ENCODE results near the gene AGO3.

AGO3 gene

DNA sequence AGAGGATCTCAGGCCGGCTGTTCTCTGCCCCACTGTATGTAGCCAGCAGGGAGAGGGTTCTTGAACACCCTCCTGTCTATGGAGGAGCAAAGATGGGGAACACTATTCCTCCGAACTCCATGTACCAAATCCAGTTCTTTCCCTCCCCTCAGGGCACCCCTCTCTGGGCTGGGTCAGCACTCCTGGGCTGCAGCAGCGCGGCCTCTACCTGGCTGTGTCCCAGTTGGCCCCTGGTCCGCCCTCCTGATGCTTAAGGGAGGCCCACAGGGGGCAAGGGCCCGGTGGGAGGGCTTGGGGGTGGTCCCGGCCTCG, 157.3 kb downstream of the AGO3 start:
- no peak overlapping the region for H3K9ac ChIP-seq (ENCODE audit: low read length)
- H3K27ac ChIP-seq (ENCODE audit: low read depth, low read length) = peak overlapping the region; percentile 85
- H3K4me3 ChIP-seq (ENCODE audit: low read length) = peak overlapping the region; percentile 86
- H3K36me3 ChIP-seq (ENCODE audit: control insufficient read depth, insufficient read depth, low read length) = peaks cover 14% of the 10 kb centered on the region
- no peaks in the 10 kb centered on the region for H3K27me3 ChIP-seq (ENCODE audit: control insufficient read depth, insufficient read depth, low read length)
- no peaks in the 10 kb centered on the region for H3K4me1 ChIP-seq (ENCODE audit: control insufficient read depth, insufficient read depth, low read length)

DNA sequence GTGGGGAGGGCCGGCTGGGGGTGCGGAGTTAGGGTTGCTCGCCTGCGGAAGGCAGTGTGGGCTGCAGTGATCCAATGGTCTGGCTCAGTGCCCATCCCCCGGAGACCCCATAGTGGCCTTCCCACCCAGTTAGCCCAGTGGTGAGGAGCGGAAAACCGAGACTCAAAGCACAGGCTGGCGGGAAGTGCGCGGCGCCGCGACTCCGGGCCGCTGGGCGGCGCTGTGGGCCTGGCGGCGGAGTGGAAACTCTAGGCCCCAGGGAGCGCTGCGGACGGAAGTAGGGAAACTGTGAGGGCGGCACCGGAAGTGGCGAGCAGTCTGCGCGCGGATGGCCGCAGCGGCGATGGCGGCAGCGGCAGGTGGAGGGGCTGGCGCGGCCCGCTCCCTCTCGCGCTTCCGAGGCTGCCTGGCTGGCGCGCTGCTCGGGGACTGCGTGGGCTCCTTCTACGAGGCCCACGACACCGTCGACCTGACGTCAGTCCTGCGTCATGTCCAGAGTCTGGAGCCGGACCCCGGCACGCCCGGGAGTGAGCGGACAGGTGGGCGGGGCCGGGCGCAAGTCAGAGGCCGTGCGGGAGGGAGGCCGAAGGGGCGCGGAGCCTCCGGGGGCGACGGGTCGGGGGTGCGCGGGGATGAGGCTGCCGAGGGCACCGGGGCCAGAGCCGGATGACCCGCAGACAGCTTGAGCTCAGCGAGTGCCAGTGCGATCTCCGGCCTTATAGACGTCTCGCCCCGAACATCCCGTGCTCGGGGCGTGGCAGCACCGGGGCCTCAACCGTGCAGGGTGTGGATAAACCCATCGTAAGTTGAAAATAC, 157.9 kb downstream of the AGO3 start, which contains the start of gene ADPRS:
Gene ADPRS, plus strand, starts transcription at position 316 of the 816 bp plus-strand sequence. Its CDS starts 13 bp downstream, at position 329.
- Histone ChIP-seq H3K4me1 (ENCODE audit: control insufficient read depth, insufficient read depth, low read length) (no peaks in the 10 kb centered on the region), H3K27me3 (ENCODE audit: control insufficient read depth, insufficient read depth, low read length) (no peaks in the 10 kb centered on the region), H3K4me3 (ENCODE audit: low read length) (peak within 1 kb of the TSS; percentile 86), H3K36me3 (ENCODE audit: control insufficient read depth, insufficient read depth, low read length) (peaks cover 18% of the 10 kb centered on the region), H3K9ac (ENCODE audit: low read length) (peak within 1 kb of the TSS; percentile 64), H3K27ac (ENCODE audit: low read depth, low read length) (peak within 1 kb of the TSS; percentile 85)

DNA sequence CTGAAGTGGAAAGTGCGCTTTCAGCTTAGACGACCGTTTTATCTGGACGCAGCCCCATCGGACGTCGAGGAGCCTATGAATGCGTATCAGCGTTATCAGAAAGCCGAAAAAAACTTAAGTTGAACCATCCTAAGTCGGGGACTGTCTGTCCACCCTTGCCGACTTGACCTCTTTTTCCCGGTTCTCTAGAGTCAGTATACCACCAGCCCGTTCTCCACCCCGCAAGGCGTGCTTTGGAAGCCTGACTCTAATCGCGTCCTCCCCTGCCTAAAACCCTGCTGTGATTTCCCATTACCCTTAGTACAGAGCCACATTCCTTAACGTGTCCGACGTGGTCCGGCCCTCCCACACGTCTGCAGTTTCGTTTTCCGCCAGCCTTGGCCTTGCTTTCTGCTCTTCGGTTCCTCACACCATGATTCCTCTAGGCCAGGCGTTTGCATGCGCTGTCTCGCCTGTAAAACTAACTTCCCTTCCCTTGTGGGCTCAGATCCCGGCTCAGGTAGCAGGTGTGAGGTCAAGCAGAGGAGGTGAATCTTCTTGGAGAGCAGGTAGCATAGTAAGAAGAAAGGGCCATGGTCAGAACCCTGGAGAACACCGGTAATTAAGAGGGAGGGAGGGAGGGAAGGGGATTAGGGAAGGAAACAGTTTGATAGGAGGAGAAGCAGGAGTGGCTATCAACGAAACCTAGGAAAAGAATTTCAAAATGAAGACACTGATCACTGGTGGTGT, 158.7 kb downstream of the AGO3 start:
- peak overlapping the region; percentile 64 for H3K9ac ChIP-seq (ENCODE audit: low read length)
- H3K4me3 ChIP-seq (ENCODE audit: low read length) = peak overlapping the region; percentile 86
- no peaks in the 10 kb centered on the region for H3K4me1 ChIP-seq (ENCODE audit: control insufficient read depth, insufficient read depth, low read length)
- peaks cover 21% of the 10 kb centered on the region for H3K36me3 ChIP-seq (ENCODE audit: control insufficient read depth, insufficient read depth, low read length)
- peak overlapping the region; percentile 85 for H3K27ac ChIP-seq (ENCODE audit: low read depth, low read length)
- no peaks in the 10 kb centered on the region for H3K27me3 ChIP-seq (ENCODE audit: control insufficient read depth, insufficient read depth, low read length)

DNA sequence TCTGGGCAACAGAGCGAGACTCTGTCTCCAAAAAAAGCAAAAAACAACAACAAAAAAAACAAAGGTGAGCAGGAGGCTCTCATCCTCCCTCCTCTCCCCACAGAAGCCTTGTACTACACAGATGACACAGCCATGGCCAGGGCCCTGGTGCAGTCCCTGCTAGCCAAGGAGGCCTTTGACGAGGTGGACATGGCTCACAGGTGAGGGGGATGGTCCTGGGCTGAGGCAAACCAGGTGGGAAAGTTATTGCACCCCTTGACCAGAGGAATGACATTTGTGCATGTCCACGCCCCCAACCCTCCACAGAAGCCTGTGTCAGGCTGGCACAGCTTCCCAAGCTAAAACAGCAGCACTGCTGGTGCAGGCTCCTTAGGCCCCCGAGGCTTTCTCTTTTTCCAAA, 160.2 kb downstream of the AGO3 start:
- Histone ChIP-seq H3K9ac (ENCODE audit: low read length) (no peak overlapping the region), H3K36me3 (ENCODE audit: control insufficient read depth, insufficient read depth, low read length) (peaks cover 24% of the 10 kb centered on the region), H3K4me3 (ENCODE audit: low read length) (no peak overlapping the region), H3K27ac (ENCODE audit: low read depth, low read length) (no peak overlapping the region), H3K27me3 (ENCODE audit: control insufficient read depth, insufficient read depth, low read length) (no peaks in the 10 kb centered on the region), H3K4me1 (ENCODE audit: control insufficient read depth, insufficient read depth, low read length) (no peaks in the 10 kb centered on the region)

- H3K27ac ChIP-seq (ENCODE audit: low read depth, low read length) = no peak overlapping the region
- no peak overlapping the region for H3K4me3 ChIP-seq (ENCODE audit: low read length)
- H3K36me3 ChIP-seq (ENCODE audit: control insufficient read depth, insufficient read depth, low read length) = peaks cover 24% of the 10 kb centered on the region
- H3K27me3 ChIP-seq (ENCODE audit: control insufficient read depth, insufficient read depth, low read length) = no peaks in the 10 kb centered on the region
- no peak overlapping the region for H3K9ac ChIP-seq (ENCODE audit: low read length)
- H3K4me1 ChIP-seq (ENCODE audit: control insufficient read depth, insufficient read depth, low read length) = no peaks in the 10 kb centered on the region
Observed at GRCh38 chr1:36091698-36092097, 160.8 kb downstream of the AGO3 start.

GRCh38 chr1:36092166-36092797, 161.4 kb downstream of the AGO3 start:
- Histone ChIP-seq H3K9ac (ENCODE audit: low read length) (no peak overlapping the region), H3K27ac (ENCODE audit: low read depth, low read length) (no peak overlapping the region), H3K4me3 (ENCODE audit: low read length) (no peak overlapping the region), H3K36me3 (ENCODE audit: control insufficient read depth, insufficient read depth, low read length) (peaks cover 24% of the 10 kb centered on the region), H3K4me1 (ENCODE audit: control insufficient read depth, insufficient read depth, low read length) (no peaks in the 10 kb centered on the region), H3K27me3 (ENCODE audit: control insufficient read depth, insufficient read depth, low read length) (no peaks in the 10 kb centered on the region)

DNA sequence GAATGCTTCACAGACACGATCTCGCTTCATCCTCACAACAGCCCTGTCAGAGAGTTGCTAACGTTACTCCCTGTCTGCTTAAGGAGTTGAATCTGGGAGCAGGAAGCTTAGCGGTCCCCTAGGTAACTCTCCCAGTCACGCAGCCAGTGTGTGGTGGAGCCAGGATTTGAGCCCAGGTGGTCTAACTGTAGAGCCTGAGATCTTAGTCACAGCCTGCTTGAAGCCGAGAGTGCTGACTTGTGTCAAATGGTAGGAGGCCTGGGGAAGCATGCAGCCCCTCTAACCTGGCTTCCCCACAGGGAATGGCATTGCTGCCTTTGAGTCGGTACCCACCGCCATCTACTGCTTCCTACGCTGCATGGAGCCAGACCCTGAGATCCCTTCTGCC, 161.9 kb downstream of the AGO3 start:
- Histone ChIP-seq H3K36me3 (ENCODE audit: control insufficient read depth, insufficient read depth, low read length) (peaks cover 24% of the 10 kb centered on the region), H3K4me3 (ENCODE audit: low read length) (no peak overlapping the region), H3K9ac (ENCODE audit: low read length) (no peak overlapping the region), H3K4me1 (ENCODE audit: control insufficient read depth, insufficient read depth, low read length) (no peaks in the 10 kb centered on the region), H3K27ac (ENCODE audit: low read depth, low read length) (no peak overlapping the region), H3K27me3 (ENCODE audit: control insufficient read depth, insufficient read depth, low read length) (no peaks in the 10 kb centered on the region)

- no peaks in the 10 kb centered on the region for H3K27me3 ChIP-seq (ENCODE audit: control insufficient read depth, insufficient read depth, low read length)
- no peaks in the 10 kb centered on the region for H3K4me1 ChIP-seq (ENCODE audit: control insufficient read depth, insufficient read depth, low read length)
- no peak overlapping the region for H3K9ac ChIP-seq (ENCODE audit: low read length)
- H3K27ac ChIP-seq (ENCODE audit: low read depth, low read length) = no peak overlapping the region
- H3K36me3 ChIP-seq (ENCODE audit: control insufficient read depth, insufficient read depth, low read length) = peaks cover 24% of the 10 kb centered on the region
- H3K4me3 ChIP-seq (ENCODE audit: low read length) = no peak overlapping the region
Observed at GRCh38 chr1:36093226-36093625, 162.3 kb downstream of the AGO3 start.

DNA sequence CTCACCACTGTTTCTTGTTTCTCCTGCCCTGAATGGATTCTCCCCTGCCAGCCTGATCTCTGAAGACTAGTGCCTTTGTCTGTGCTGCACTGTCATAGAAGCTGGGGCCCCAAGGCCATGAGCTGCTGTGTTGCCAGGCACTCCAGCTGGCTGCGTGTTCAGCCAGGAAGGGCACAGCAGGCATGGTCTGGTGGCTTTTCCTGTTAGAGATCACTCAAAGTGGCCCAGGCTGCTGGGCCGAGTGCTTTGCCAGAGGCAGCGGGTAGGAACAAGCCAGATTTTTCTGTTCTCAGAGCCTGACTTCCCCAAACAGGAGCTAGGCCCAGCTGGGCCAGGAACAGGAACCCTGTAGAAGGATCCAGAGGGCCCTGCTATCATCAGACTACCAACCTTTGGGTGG, 163.0 kb downstream of the AGO3 start:
- Histone ChIP-seq H3K9ac (ENCODE audit: low read length) (no peak overlapping the region), H3K4me1 (ENCODE audit: control insufficient read depth, insufficient read depth, low read length) (no peaks in the 10 kb centered on the region), H3K27ac (ENCODE audit: low read depth, low read length) (peak overlapping the region; percentile 5), H3K27me3 (ENCODE audit: control insufficient read depth, insufficient read depth, low read length) (no peaks in the 10 kb centered on the region), H3K4me3 (ENCODE audit: low read length) (no peak overlapping the region), H3K36me3 (ENCODE audit: control insufficient read depth, insufficient read depth, low read length) (peaks cover 24% of the 10 kb centered on the region)

GRCh38 chr1:36094621-36095061, 163.7 kb downstream of the AGO3 start:
- Histone ChIP-seq H3K9ac (ENCODE audit: low read length) (no peak overlapping the region), H3K36me3 (ENCODE audit: control insufficient read depth, insufficient read depth, low read length) (peaks cover 24% of the 10 kb centered on the region)

DNA sequence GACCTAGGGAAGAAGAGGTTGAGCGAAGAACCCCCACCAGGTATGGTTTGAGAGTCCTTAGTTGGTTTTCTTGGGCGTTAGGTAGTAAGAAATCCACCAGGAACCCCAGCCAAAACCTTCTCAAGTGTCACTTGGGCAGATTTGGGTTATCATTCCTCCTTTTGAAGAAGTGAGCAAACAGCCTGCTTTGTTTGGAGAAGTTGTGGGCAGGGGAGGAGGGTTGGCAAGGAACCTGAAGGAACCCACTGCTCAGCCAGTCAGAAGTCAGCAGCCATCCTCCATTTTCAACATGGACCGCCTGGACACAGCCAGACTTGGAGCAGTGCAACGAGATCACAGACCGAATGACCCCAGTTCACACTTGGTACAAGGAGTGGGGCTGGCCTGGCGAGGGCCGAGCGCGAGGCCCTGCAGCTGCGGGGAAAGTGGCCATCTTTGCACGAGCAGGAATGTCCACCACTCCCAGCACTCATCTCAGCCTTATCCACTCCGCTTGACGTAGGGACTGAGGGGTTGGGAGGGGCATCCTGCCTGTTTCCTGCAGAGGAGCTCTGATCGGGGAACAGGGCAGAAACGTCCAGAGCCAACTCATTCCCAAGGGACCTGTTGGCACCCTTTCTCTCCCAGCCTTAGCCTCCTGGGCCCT, 165.0 kb downstream of the AGO3 start:
- Histone ChIP-seq H3K27ac (ENCODE audit: low read depth, low read length) (no peak overlapping the region), H3K9ac (ENCODE audit: low read length) (no peak overlapping the region), H3K4me3 (ENCODE audit: low read length) (no peak overlapping the region), H3K4me1 (ENCODE audit: control insufficient read depth, insufficient read depth, low read length) (no peaks in the 10 kb centered on the region), H3K36me3 (ENCODE audit: control insufficient read depth, insufficient read depth, low read length) (peaks cover 24% of the 10 kb centered on the region), H3K27me3 (ENCODE audit: control insufficient read depth, insufficient read depth, low read length) (no peaks in the 10 kb centered on the region)

More at GRCh38 chr1:36094621-36095061, 163.7 kb downstream of the AGO3 start:
- Histone ChIP-seq H3K4me3 (ENCODE audit: low read length) (no peak overlapping the region), H3K27me3 (ENCODE audit: control insufficient read depth, insufficient read depth, low read length) (no peaks in the 10 kb centered on the region), H3K27ac (ENCODE audit: low read depth, low read length) (no peak overlapping the region), H3K4me1 (ENCODE audit: control insufficient read depth, insufficient read depth, low read length) (no peaks in the 10 kb centered on the region)

All from rectal smooth muscle tissue (tissue), 1 donor.